ENCODE measurements around the gene KLHL25.

The KLHL25 gene

DNA sequence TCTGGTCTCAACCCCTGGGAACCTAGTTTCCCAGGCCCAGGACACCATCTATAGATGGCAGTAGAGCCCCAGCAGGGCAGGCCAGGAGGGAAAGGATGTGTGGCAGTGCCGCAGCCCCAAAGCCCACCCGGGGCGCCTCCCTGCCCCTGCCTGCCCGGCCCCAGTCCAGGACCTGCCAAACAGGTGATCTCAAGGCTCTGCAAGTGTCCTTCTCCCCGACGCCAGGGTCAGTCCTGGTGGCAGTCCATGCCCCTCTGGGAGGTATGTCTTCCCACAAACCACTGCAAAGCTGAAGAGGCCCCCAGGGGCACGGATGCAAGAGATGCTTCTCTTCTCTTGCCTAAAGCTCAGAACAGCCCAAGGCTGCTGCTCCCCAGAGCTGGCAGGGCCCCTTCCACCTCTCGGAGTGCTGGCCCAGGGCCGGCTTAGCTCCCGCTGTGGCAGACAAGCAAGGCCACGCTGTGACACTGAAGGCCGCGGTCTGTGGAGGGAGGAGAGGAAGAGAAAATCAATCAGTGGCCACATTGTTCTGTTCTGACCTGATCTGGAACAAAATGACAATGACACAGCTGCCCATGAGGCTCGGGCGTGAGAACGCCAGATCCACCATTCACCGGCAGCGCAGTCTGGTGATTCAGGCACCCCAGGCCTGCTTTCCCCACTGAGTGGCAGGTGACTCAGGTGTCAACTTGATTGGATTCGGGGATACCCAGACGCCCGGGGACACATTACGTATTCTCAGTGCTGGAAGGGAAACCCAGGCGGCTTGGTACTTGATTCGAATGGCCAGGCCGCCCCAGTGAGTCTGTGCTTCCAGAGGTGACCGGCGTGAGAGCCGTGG is 34.0 kb downstream of the KLHL25 start:
- no peak for DNase-seq (ENCODE audit: low read depth in 2 of 3, low spot score in 1 of 3)

DNA sequence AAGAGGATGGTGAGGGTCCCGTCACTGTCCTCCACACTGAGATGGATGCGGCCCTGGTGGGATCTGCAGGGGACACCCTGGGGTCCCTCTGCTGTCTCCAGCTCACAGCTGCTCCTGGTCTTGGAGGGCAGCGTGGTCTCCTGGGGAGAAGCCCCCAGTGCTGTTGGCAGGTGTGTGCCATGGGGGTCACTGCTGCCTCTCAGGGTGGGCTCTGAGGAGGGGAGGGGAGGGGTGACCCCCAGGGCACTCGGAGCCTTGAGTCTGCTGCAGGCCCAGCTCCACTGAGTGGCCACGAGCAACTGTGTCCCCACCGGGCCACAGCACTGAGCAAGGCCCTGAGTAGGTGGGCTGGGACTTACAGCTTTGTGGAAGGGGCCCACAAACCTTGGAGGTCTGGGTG is 34.7 kb downstream of the KLHL25 start:
- no peak for DNase-seq (ENCODE audit: low read depth in 2 of 3, low spot score in 1 of 3)

DNA sequence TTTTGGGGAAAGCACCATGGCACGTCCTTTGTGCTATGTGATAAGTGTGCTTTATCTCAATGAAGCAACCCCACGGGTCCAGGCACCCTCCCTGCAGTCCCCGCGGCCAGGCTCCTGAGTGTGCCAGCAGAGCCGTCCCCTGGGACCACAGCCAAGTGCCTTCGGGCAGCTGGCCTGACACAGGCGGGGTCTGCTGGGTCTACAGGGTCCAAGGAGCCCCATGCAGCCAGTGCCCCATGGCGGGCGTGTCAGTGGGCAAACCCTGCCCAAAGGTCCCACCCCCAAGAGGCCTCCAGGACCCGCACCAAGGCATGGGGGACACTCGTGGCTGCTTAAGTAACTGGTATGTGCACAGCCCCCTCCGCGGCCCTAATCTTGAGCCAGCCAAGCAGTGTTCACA is 35.3 kb downstream of the KLHL25 start:
- DNase-seq (ENCODE audit: low read depth in 2 of 3, low spot score in 1 of 3): no peak

- DNase-seq (ENCODE audit: low read depth in 2 of 3, low spot score in 1 of 3): no peak
These were observed 36.1 kb downstream of the KLHL25 start for GRCh38 chr15:85758655-85758978.

DNA sequence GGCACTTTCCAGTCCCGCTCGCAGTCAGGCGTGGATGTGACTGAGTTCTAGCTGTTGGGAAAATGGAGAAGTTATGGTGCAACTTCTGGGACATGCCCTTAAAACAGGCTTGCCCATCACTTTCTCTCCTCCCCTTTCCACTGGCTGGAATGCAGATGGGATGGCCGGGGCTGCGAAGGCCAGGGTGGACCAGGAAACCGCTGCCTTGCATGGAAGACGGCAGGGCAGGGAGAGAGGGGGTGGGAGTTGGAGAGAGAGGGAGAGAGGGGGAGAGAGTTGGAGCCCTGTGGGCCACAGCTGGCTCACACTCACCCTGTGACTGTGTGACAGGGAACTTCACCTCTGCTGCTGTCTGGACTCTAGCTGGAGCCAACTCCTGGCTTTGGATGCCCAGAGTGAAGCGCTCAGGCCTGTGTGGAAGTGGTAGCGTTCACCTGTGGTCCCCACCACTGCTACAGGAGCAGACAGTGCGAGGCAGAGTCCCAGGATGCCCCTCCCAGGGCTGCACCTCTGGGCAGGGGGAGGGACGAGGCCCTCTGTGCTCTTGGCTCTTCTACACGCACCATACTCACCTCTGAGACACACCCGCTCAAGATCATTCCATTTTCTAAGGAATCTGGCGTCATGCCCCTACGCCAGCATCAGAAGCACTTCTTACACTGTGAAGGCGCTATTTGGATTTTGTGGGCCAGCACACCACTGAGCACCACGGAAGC is 36.6 kb downstream of the KLHL25 start:
- no peak for DNase-seq (ENCODE audit: low read depth in 2 of 3, low spot score in 1 of 3)

DNA sequence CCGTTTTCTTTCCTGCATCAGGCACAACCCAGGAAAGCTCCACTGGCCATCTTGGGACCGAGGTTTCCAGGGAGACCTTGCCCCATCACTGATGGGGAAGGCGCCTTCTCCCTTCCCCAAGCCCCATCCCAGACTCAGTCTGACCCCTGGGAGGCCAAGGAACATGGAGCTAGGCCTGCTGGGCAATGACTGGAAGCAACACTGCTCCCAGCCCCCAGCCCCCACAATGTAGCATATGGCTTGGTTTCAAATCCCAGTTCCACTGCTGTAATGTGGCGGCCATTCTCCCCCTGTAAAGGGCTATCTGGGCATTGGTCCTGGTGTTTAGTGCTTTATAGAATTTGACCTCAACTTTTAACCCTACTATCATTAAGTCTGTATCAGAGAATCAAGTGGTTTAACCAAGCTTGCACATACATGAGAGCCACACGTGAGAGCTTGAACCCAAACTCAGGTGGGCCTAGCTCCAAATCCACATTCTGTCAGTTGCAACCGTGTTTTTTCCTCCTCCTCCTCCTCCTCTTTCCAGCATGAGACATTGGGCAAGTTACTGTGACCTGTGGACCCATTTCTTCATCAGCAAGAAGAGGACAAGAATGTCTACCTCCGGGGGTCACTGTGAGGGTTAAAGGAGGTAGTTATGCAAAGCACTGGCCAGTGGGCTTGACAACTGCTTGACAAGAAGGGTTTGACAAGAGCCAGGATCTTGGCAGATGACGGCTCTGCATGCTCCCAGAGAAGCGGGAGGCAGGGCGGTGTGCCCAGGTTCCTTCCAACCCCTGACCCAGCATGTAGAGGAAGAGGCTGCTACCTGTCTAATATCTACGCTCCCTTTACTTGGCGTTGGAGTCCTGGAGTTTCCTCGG is 37.4 kb downstream of the KLHL25 start:
- no peak for DNase-seq (ENCODE audit: low read depth in 2 of 3, low spot score in 1 of 3)

GRCh38 chr15:85756411-85757072 is 38.2 kb downstream of the KLHL25 start:
- no peak for DNase-seq (ENCODE audit: low read depth in 2 of 3, low spot score in 1 of 3)

- DNase-seq (ENCODE audit: low read depth in 2 of 3, low spot score in 1 of 3): no peak
These were observed 38.8 kb downstream of the KLHL25 start for GRCh38 chr15:85755942-85756341.

- no peak for DNase-seq (ENCODE audit: low read depth in 2 of 3, low spot score in 1 of 3)
These were observed 39.3 kb downstream of the KLHL25 start for GRCh38 chr15:85755471-85755870.

DNA sequence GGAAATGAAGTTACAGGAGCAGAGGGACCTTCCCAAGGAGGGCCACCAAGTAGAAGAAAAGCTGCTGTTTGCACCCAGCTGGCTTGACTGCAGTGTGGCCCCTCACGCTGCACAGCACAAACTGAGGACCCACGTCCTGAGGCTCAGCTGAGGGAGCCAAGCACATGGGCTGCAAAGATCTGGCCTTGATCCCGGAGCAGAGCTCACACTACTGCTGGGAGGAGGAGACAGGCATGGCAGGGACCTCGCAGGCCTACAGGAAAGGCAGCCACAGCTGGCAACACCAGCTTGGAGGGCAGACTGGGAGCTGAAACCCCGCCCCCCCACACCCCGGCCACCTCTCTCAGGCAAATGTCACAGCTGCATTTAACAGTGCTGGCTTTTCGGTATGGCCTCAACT is 39.7 kb downstream of the KLHL25 start:
- DNase-seq (ENCODE audit: low read depth in 2 of 3, low spot score in 1 of 3): no peak

DNA sequence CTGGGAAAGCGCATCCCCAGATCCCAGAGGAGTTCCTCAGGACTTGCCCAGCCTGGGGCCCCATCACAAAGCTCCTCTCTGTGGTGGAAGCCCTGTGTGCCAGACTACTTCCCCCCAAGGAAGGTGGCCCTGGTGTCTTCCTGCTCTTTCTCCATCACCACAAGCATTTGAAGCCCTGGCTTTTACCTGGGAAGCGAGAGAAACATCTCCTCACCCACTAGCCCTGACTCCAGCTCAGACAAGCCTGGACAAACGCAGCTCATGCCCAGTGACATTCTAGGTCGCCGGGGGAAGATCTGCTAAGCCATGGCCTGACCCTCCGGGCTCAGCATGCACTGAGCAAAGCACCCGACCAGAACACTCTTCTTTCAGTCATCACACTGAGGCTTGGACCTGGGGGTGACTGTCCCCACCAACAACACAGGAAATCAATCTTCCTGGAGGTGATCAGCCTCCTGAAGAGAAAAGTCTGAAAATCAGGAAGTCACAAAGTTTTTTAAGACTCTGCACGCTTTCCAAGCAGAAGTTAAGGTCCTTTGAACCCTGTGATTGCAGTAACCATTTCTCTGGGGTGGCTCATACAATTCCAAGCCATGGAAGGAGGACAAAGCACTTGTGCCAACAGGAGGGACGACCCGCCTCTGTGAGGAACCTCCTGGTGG is 40.8 kb downstream of the KLHL25 start:
- no peak for DNase-seq (ENCODE audit: low read depth in 2 of 3, low spot score in 1 of 3)

GRCh38 chr15:85753261-85753660 is 41.5 kb downstream of the KLHL25 start:
- no peak for DNase-seq (ENCODE audit: low read depth in 2 of 3, low spot score in 1 of 3)

DNA sequence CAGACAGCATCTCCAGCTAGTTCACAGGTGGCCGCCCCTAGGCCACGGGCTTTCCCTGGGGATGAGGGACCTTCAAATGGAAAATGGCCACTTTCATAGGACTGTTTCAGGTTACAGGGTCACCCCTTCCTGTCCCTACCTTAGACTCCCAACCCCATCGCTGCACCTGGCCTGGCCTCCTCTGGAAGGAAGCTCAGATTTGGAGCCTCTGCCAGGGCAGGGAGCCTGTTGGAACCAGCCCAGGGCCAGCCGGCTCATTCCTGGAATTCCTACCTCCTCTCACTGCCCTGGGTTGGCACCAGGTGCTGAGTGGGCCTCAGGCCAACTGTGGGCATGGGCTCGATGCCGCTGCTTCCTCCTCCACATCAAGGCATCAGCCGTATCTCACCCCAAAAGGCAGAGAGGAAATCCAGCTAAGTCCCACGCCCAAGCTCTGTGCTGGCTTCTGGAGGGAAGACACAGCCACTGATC is 42.2 kb downstream of the KLHL25 start:
- DNase-seq (ENCODE audit: low read depth in 2 of 3, low spot score in 1 of 3): no peak

DNA sequence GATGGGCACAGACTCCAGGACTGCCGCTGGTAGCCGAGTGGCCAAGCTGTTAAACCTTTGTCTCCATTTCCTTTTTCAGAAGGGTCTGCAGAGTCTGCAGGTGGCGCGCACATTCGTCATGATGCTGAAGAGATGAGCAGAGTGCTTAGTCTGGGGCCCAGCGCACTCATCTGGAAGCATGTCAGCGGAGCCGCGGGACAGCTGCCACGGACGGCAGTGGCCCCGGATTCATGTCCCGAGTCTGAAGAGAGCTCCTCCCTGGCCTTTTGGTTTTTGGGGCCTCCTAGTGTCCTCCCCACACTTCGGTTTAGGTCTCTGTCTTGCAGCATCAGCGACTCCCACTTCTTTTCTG is 42.6 kb downstream of the KLHL25 start:
- DNase-seq (ENCODE audit: low read depth in 2 of 3, low spot score in 1 of 3): no peak

GRCh38 chr15:85751291-85752123 is 43.2 kb downstream of the KLHL25 start:
- DNase-seq (ENCODE audit: low read depth in 2 of 3, low spot score in 1 of 3): no peak

- no peak for DNase-seq (ENCODE audit: low read depth in 2 of 3, low spot score in 1 of 3)
These were observed 44.1 kb downstream of the KLHL25 start for GRCh38 chr15:85750319-85751290.

- no peak for DNase-seq (ENCODE audit: low read depth in 2 of 3, low spot score in 1 of 3)
These were observed 45.2 kb downstream of the KLHL25 start for GRCh38 chr15:85749261-85750151.

DNA sequence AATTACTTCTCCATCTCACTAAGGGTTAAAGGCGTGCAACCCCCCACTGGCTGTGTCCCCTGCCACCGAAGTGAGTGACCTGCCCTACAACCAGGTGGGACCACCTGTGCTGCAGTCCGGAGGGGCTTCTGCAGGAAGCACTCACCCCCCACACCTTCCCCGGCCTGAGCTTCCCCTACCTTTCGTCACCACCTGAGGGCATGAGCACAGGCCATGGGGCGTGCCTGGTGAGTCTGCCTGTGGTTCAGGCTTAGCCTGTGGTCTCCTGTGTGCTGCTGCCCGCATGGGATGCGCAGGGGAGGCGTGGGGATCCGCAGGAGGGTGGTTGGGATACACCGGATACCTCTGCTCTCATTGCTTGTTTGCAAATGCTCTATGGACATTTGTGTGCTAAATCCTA is 46.0 kb downstream of the KLHL25 start:
- DNase-seq (ENCODE audit: low read depth in 2 of 3, low spot score in 1 of 3): no peak
